Measurements from ENCODE around the gene PLCZ1. TPM values are rescaled to one million over a fixed set of nuclear protein-coding genes. Genes with fewer than 3 reads are reported as not detected.

Gene PLCZ1
- total RNA-seq, 1 donor from 2014 or later: not detected

GRCh38 chr12:18751866-18752265, 14.1 kb upstream of the PLCZ1 start:
- H3K4me1 ChIP-seq (ENCODE audit: control insufficient read depth in 3 of 3, insufficient read depth in 3 of 3, low read length in 3 of 3): peaks cover 0 to 4% (median 3%) of the 10 kb centered on the region in 3 donors

GRCh38 chr12:18750085-18750484, 12.3 kb upstream of the PLCZ1 start:
- no peaks in the 10 kb centered on the region for H3K9me3 ChIP-seq (ENCODE audit: control insufficient read depth in 3 of 3, low read length in 3 of 3)
- no peak overlapping the region for H3K27ac ChIP-seq (ENCODE audit: low read depth, low read length)
- H3K4me3 ChIP-seq (ENCODE audit: low read length in 3 of 3): no peak overlapping the region
- no peaks in the 10 kb centered on the region for H3K36me3 ChIP-seq (ENCODE audit: control insufficient read depth in 3 of 3, insufficient read depth in 3 of 3, low read length in 3 of 3)
- peaks cover 0 to 4% (median 3%) of the 10 kb centered on the region in 3 donors for H3K4me1 ChIP-seq (ENCODE audit: control insufficient read depth in 3 of 3, insufficient read depth in 3 of 3, low read length in 3 of 3)
- no peaks in the 10 kb centered on the region for H3K27me3 ChIP-seq (ENCODE audit: control insufficient read depth in 3 of 3, insufficient read depth in 3 of 3, low read length in 3 of 3)
- H3K9ac ChIP-seq (ENCODE audit: low read depth in 1 of 3, low read length in 3 of 3): no peak overlapping the region

More at GRCh38 chr12:18751866-18752265, 14.1 kb upstream of the PLCZ1 start:
- Histone ChIP-seq H3K9ac (ENCODE audit: low read depth in 1 of 3, low read length in 3 of 3) (no peak overlapping the region), H3K9me3 (ENCODE audit: control insufficient read depth in 3 of 3, low read length in 3 of 3) (no peaks in the 10 kb centered on the region), H3K36me3 (ENCODE audit: control insufficient read depth in 3 of 3, insufficient read depth in 3 of 3, low read length in 3 of 3) (no peaks in the 10 kb centered on the region), H3K4me3 (ENCODE audit: low read length in 3 of 3) (no peak overlapping the region), H3K27ac (ENCODE audit: low read depth, low read length) (no peak overlapping the region), H3K27me3 (ENCODE audit: control insufficient read depth in 3 of 3, insufficient read depth in 3 of 3, low read length in 3 of 3) (no peaks in the 10 kb centered on the region)

- peaks cover 0 to 4% (median 3%) of the 10 kb centered on the region in 3 donors for H3K4me1 ChIP-seq (ENCODE audit: control insufficient read depth in 3 of 3, insufficient read depth in 3 of 3, low read length in 3 of 3)
- H3K9ac ChIP-seq (ENCODE audit: low read depth in 1 of 3, low read length in 3 of 3): no peak overlapping the region
- H3K36me3 ChIP-seq (ENCODE audit: control insufficient read depth in 3 of 3, insufficient read depth in 3 of 3, low read length in 3 of 3): no peaks in the 10 kb centered on the region
- no peaks in the 10 kb centered on the region for H3K9me3 ChIP-seq (ENCODE audit: control insufficient read depth in 3 of 3, low read length in 3 of 3)
- H3K4me3 ChIP-seq (ENCODE audit: low read length in 3 of 3): no peak overlapping the region
- no peak overlapping the region for H3K27ac ChIP-seq (ENCODE audit: low read depth, low read length)
- H3K27me3 ChIP-seq (ENCODE audit: control insufficient read depth in 3 of 3, insufficient read depth in 3 of 3, low read length in 3 of 3): no peaks in the 10 kb centered on the region
Observed at GRCh38 chr12:18749386-18749957, 11.7 kb upstream of the PLCZ1 start.

GRCh38 chr12:18747895-18748294, 10.1 kb upstream of the PLCZ1 start:
- Histone ChIP-seq H3K27ac (ENCODE audit: low read depth, low read length) (no peak overlapping the region), H3K9ac (ENCODE audit: low read depth in 1 of 3, low read length in 3 of 3) (no peak overlapping the region), H3K9me3 (ENCODE audit: control insufficient read depth in 3 of 3, low read length in 3 of 3) (no peaks in the 10 kb centered on the region), H3K4me3 (ENCODE audit: low read length in 3 of 3) (no peak overlapping the region), H3K4me1 (ENCODE audit: control insufficient read depth in 3 of 3, insufficient read depth in 3 of 3, low read length in 3 of 3) (peaks cover 0 to under 1% (median 0%) of the 10 kb centered on the region in 3 donors), H3K36me3 (ENCODE audit: control insufficient read depth in 3 of 3, insufficient read depth in 3 of 3, low read length in 3 of 3) (no peaks in the 10 kb centered on the region), H3K27me3 (ENCODE audit: control insufficient read depth in 3 of 3, insufficient read depth in 3 of 3, low read length in 3 of 3) (no peaks in the 10 kb centered on the region)

- no peaks in the 10 kb centered on the region for H3K9me3 ChIP-seq (ENCODE audit: control insufficient read depth in 3 of 3, low read length in 3 of 3)
- no peak overlapping the region for H3K4me3 ChIP-seq (ENCODE audit: low read length in 3 of 3)
- H3K27me3 ChIP-seq (ENCODE audit: control insufficient read depth in 3 of 3, insufficient read depth in 3 of 3, low read length in 3 of 3): no peaks in the 10 kb centered on the region
- H3K36me3 ChIP-seq (ENCODE audit: control insufficient read depth in 3 of 3, insufficient read depth in 3 of 3, low read length in 3 of 3): no peaks in the 10 kb centered on the region
- no peak overlapping the region for H3K9ac ChIP-seq (ENCODE audit: low read depth in 1 of 3, low read length in 3 of 3)
- no peak overlapping the region for H3K27ac ChIP-seq (ENCODE audit: low read depth, low read length)
- no peaks in the 10 kb centered on the region for H3K4me1 ChIP-seq (ENCODE audit: control insufficient read depth in 3 of 3, insufficient read depth in 3 of 3, low read length in 3 of 3)
Observed at GRCh38 chr12:18731156-18731555, 6.7 kb downstream of the PLCZ1 start.

- no peaks in the 10 kb centered on the region for H3K4me1 ChIP-seq (ENCODE audit: control insufficient read depth in 3 of 3, insufficient read depth in 3 of 3, low read length in 3 of 3)
- no peak overlapping the region for H3K27ac ChIP-seq (ENCODE audit: low read depth, low read length)
- H3K9ac ChIP-seq (ENCODE audit: low read depth in 1 of 3, low read length in 3 of 3): no peak overlapping the region
- no peaks in the 10 kb centered on the region for H3K36me3 ChIP-seq (ENCODE audit: control insufficient read depth in 3 of 3, insufficient read depth in 3 of 3, low read length in 3 of 3)
- no peaks in the 10 kb centered on the region for H3K9me3 ChIP-seq (ENCODE audit: control insufficient read depth in 3 of 3, low read length in 3 of 3)
- H3K4me3 ChIP-seq (ENCODE audit: low read length in 3 of 3): no peak overlapping the region
- H3K27me3 ChIP-seq (ENCODE audit: control insufficient read depth in 3 of 3, insufficient read depth in 3 of 3, low read length in 3 of 3): no peaks in the 10 kb centered on the region
Observed at GRCh38 chr12:18723752-18724151, 14.1 kb downstream of the PLCZ1 start.

GRCh38 chr12:18721452-18721851, 16.4 kb downstream of the PLCZ1 start:
- Histone ChIP-seq H3K27me3 (ENCODE audit: control insufficient read depth in 3 of 3, insufficient read depth in 3 of 3, low read length in 3 of 3) (no peaks in the 10 kb centered on the region), H3K36me3 (ENCODE audit: control insufficient read depth in 3 of 3, insufficient read depth in 3 of 3, low read length in 3 of 3) (no peaks in the 10 kb centered on the region), H3K4me3 (ENCODE audit: low read length in 3 of 3) (no peak overlapping the region), H3K4me1 (ENCODE audit: control insufficient read depth in 3 of 3, insufficient read depth in 3 of 3, low read length in 3 of 3) (no peaks in the 10 kb centered on the region), H3K27ac (ENCODE audit: low read depth, low read length) (no peak overlapping the region), H3K9me3 (ENCODE audit: control insufficient read depth in 3 of 3, low read length in 3 of 3) (no peaks in the 10 kb centered on the region), H3K9ac (ENCODE audit: low read depth in 1 of 3, low read length in 3 of 3) (no peak overlapping the region)

GRCh38 chr12:18720690-18721089, 17.1 kb downstream of the PLCZ1 start:
- no peaks in the 10 kb centered on the region for H3K4me1 ChIP-seq (ENCODE audit: control insufficient read depth in 3 of 3, insufficient read depth in 3 of 3, low read length in 3 of 3)
- no peak overlapping the region for H3K4me3 ChIP-seq (ENCODE audit: low read length in 3 of 3)
- no peaks in the 10 kb centered on the region for H3K36me3 ChIP-seq (ENCODE audit: control insufficient read depth in 3 of 3, insufficient read depth in 3 of 3, low read length in 3 of 3)
- no peak overlapping the region for H3K9ac ChIP-seq (ENCODE audit: low read depth in 1 of 3, low read length in 3 of 3)
- H3K27me3 ChIP-seq (ENCODE audit: control insufficient read depth in 3 of 3, insufficient read depth in 3 of 3, low read length in 3 of 3): no peaks in the 10 kb centered on the region
- no peaks in the 10 kb centered on the region for H3K9me3 ChIP-seq (ENCODE audit: control insufficient read depth in 3 of 3, low read length in 3 of 3)
- H3K27ac ChIP-seq (ENCODE audit: low read depth, low read length): no peak overlapping the region

GRCh38 chr12:18719922-18720510, 17.8 kb downstream of the PLCZ1 start:
- Histone ChIP-seq H3K9ac (ENCODE audit: low read depth in 1 of 3, low read length in 3 of 3) (no peak overlapping the region), H3K9me3 (ENCODE audit: control insufficient read depth in 3 of 3, low read length in 3 of 3) (no peaks in the 10 kb centered on the region), H3K27ac (ENCODE audit: low read depth, low read length) (no peak overlapping the region), H3K4me3 (ENCODE audit: low read length in 3 of 3) (no peak overlapping the region), H3K4me1 (ENCODE audit: control insufficient read depth in 3 of 3, insufficient read depth in 3 of 3, low read length in 3 of 3) (no peaks in the 10 kb centered on the region), H3K36me3 (ENCODE audit: control insufficient read depth in 3 of 3, insufficient read depth in 3 of 3, low read length in 3 of 3) (no peaks in the 10 kb centered on the region), H3K27me3 (ENCODE audit: control insufficient read depth in 3 of 3, insufficient read depth in 3 of 3, low read length in 3 of 3) (no peaks in the 10 kb centered on the region)

- no peak overlapping the region for H3K9ac ChIP-seq (ENCODE audit: low read depth in 1 of 3, low read length in 3 of 3)
- no peak overlapping the region for H3K4me3 ChIP-seq (ENCODE audit: low read length in 3 of 3)
- H3K27ac ChIP-seq (ENCODE audit: low read depth, low read length): no peak overlapping the region
- H3K9me3 ChIP-seq (ENCODE audit: control insufficient read depth in 3 of 3, low read length in 3 of 3): no peaks in the 10 kb centered on the region
- H3K4me1 ChIP-seq (ENCODE audit: control insufficient read depth in 3 of 3, insufficient read depth in 3 of 3, low read length in 3 of 3): no peaks in the 10 kb centered on the region
- no peaks in the 10 kb centered on the region for H3K36me3 ChIP-seq (ENCODE audit: control insufficient read depth in 3 of 3, insufficient read depth in 3 of 3, low read length in 3 of 3)
- no peaks in the 10 kb centered on the region for H3K27me3 ChIP-seq (ENCODE audit: control insufficient read depth in 3 of 3, insufficient read depth in 3 of 3, low read length in 3 of 3)
Observed at GRCh38 chr12:18718462-18718861, 19.4 kb downstream of the PLCZ1 start.

Measured in skeletal muscle tissue (tissue), 4 donors.